HCT116 (cell line): ENCODE data around the gene PLVAP. TPM values are rescaled to one million over a fixed set of nuclear protein-coding genes. Genes with fewer than 3 reads are reported as not detected.

Source experiments
- ATAC-seq: fragments of 200-7000 bp; cut with Tn5 transposase; 2 replicates; pipeline ENCODE4 v1.9.1; 2020; ENCODE audit warnings: mild to moderate bottlenecking, moderate library complexity
- BruUV-seq: library from RNA; stranded (reverse); fragments of 400-500 nt; replicated peaks from 2 replicates; lab custom pipeline; 2021; lab: Mats Ljungman, UMichigan
- CTCF ChIA-PET: fragments of 300-600 bp; sonication (Branson Sonifier 250); formaldehyde crosslinking; loops from one replicate; lab custom pipeline; 2021; ENCODE audit warnings: antibody characterized with exemption; lab: Charles Lee
- POLR2A ChIA-PET: fragments of 300-600, 350-600 bp; sonication (Branson Sonifier 250); formaldehyde crosslinking; loops from one replicate; lab custom pipeline; 2021; ENCODE audit warnings: antibody characterized with exemption; lab: Charles Lee
- RAD21 ChIA-PET, 2 experiments: fragments of 300-600 bp; sonication (Branson Sonifier 250); formaldehyde crosslinking; loops; one replicate each; lab custom pipeline; 2023; ENCODE audit warnings: low total read pairs in 2 of 2; ENCODE audit not compliant: uncharacterized antibody in 2 of 2, unreplicated experiment in 2 of 2, low non-redundant PET in 1 of 2; lab: Charles Lee
- DNase-seq: peaks from one replicate; pipeline ENCODE4 v3.0.0-alpha.2; 2010; ENCODE audit warnings: low read depth, low spot score
- H2AFZ ChIP-seq: fragments of 200-600 bp; shearing (Covaris generic), sonication (generic); 2 replicates; pipeline ENCODE4 v1.6.1; 2017; ENCODE audit warnings: low read depth, mixed run types, mixed read lengths, antibody characterized with exemption, low read length; ENCODE audit not compliant: poor library complexity, severe bottlenecking
- H3K27ac ChIP-seq: 2 replicates; pipeline ENCODE4 v1.5.1; 2012; ENCODE audit warnings: low read depth, low read length
- H3K27me3 ChIP-seq: fragments of 200-600 bp; sonication (generic); 2 replicates; pipeline ENCODE4 v1.6.1; 2016; ENCODE audit warnings: mixed run types, low read length, mixed read lengths; ENCODE audit not compliant: insufficient read depth
- H3K36me3 ChIP-seq, 2 experiments: fragments of 200-500 bp in 1 of 2; fragments of 200-600 bp in 1 of 2; sonication (Bioruptor generic) in 1 of 2; sonication (generic) in 1 of 2; 2 replicates each; pipeline versions ENCODE4 v1.5.1 to v1.6.1; 2014 to 2016; ENCODE audit warnings: low read length in 2 of 2, inconsistent platforms in 1 of 2, mixed read lengths in 1 of 2, mixed run types in 1 of 2; ENCODE audit not compliant: insufficient read depth in 2 of 2, control insufficient read depth in 1 of 2
- H3K4me1 ChIP-seq, 2 experiments: fragments of 200-600 bp in 1 of 2; sonication (generic) in 1 of 2; 2 replicates each; pipeline versions ENCODE4 v1.5.1 to v1.6.1; 2012 to 2017; ENCODE audit warnings: low read length in 2 of 2, inconsistent platforms in 1 of 2, mild to moderate bottlenecking in 1 of 2, mixed read lengths in 1 of 2, mixed run types in 1 of 2, moderate library complexity in 1 of 2; ENCODE audit not compliant: insufficient read depth in 2 of 2, control insufficient read depth in 1 of 2
- H3K4me2 ChIP-seq: fragments of 200-600 bp; sonication (generic); 2 replicates; pipeline ENCODE4 v1.6.1; 2017; ENCODE audit warnings: mixed run types, low read length, mixed read lengths
- H3K4me3 ChIP-seq, 2 experiments: fragments of 200-600 bp in 1 of 2; sonication (generic) in 1 of 2; replicated peaks in 1 of 2; 2 replicates each; pipeline ENCODE4 v1.5.1; 2011 to 2016; ENCODE audit warnings: low read length in 2 of 2, control low read depth in 1 of 2, low read depth in 1 of 2, mild to moderate bottlenecking in 1 of 2, mixed read lengths in 1 of 2, mixed run types in 1 of 2
- H3K79me2 ChIP-seq: fragments of 200-600 bp; sonication (generic); 2 replicates; pipeline ENCODE4 v1.6.1; 2017; ENCODE audit warnings: mild to moderate bottlenecking, mixed run types, low read length, moderate library complexity, mixed read lengths; ENCODE audit not compliant: insufficient read depth
- H3K9ac ChIP-seq: fragments of 200-600 bp; sonication (generic); 2 replicates; pipeline ENCODE4 v1.6.1; 2016; ENCODE audit warnings: low read length, mixed read lengths
- H3K9me2 ChIP-seq: fragments of 200-600 bp; sonication (generic), shearing (Covaris generic); 2 replicates; pipeline ENCODE4 v1.6.1; 2017; ENCODE audit warnings: mixed run types, mild to moderate bottlenecking, moderate library complexity; ENCODE audit not compliant: insufficient read depth
- H3K9me3 ChIP-seq, 2 experiments: fragments of 200-500 bp in 1 of 2; fragments of 200-600 bp in 1 of 2; sonication (Bioruptor generic) in 1 of 2; sonication (generic) in 1 of 2; 2 replicates each; pipeline ENCODE4 v1.6.1; 2014 to 2017; ENCODE audit warnings: low read length in 2 of 2, mixed read lengths in 2 of 2, inconsistent platforms in 1 of 2, low read depth in 1 of 2, mild to moderate bottlenecking in 1 of 2, mixed run types in 1 of 2, moderate library complexity in 1 of 2; ENCODE audit not compliant: control insufficient read depth in 1 of 2, insufficient read depth in 1 of 2
- H4K20me1 ChIP-seq: fragments of 200-600 bp; sonication (generic), shearing (Covaris generic); 2 replicates; pipeline ENCODE4 v1.6.1; 2017; ENCODE audit warnings: mixed run types, mild to moderate bottlenecking, moderate library complexity; ENCODE audit not compliant: insufficient read depth
- CBX3 ChIP-seq: IDR thresholded peaks from 2 replicates; pipeline ENCODE4 v1.6.1; 2012; ENCODE audit warnings: low read depth
- CEBPB ChIP-seq: IDR thresholded peaks from 2 replicates; pipeline ENCODE4 v1.6.1; 2012; ENCODE audit warnings: low read depth
- EGR1 ChIP-seq: IDR thresholded peaks from 2 replicates; pipeline ENCODE4 v1.6.1; 2012; ENCODE audit warnings: low read depth
- ELF1 ChIP-seq: IDR thresholded peaks from 2 replicates; pipeline ENCODE4 v1.6.1; 2012; ENCODE audit warnings: low read depth, borderline replicate concordance
- JUND ChIP-seq: IDR thresholded peaks from 2 replicates; pipeline ENCODE4 v1.6.1; 2012
- MAX ChIP-seq: IDR thresholded peaks from 2 replicates; pipeline ENCODE4 v1.6.1; 2012
- POLR2A ChIP-seq: IDR thresholded peaks from 2 replicates; pipeline ENCODE4 v1.7.0; 2011; ENCODE audit warnings: borderline replicate concordance; ENCODE audit not compliant: insufficient read depth, insufficient read length; ENCODE audit errors: extremely low read depth
- POLR2AphosphoS5 ChIP-seq: IDR thresholded peaks from 2 replicates; pipeline ENCODE4 v1.6.1; 2011; ENCODE audit warnings: mild to moderate bottlenecking, low read depth, low read length, moderate library complexity
- SIN3A ChIP-seq: IDR thresholded peaks from 2 replicates; pipeline ENCODE4 v1.6.1; 2012; ENCODE audit warnings: low read depth
- SP1 ChIP-seq: IDR thresholded peaks from 2 replicates; pipeline ENCODE4 v1.6.1; 2012; ENCODE audit warnings: low read depth
- TCF7L2 ChIP-seq: IDR thresholded peaks from 2 replicates; pipeline ENCODE4 v1.7.0; 2011; ENCODE audit warnings: borderline replicate concordance, inconsistent platforms; ENCODE audit not compliant: insufficient read depth, insufficient read length; ENCODE audit errors: extremely low read depth
- YY1 ChIP-seq: IDR thresholded peaks from 2 replicates; pipeline ENCODE4 v1.6.1; 2011; ENCODE audit warnings: low read length, low read depth, moderate library complexity, mild to moderate bottlenecking; ENCODE audit not compliant: insufficient replicate concordance; ENCODE audit errors: extremely low read depth
- ZBTB33 ChIP-seq: IDR thresholded peaks from 2 replicates; pipeline ENCODE4 v1.6.1; 2011; ENCODE audit warnings: mild to moderate bottlenecking, low read length, moderate library complexity; ENCODE audit not compliant: insufficient replicate concordance; ENCODE audit errors: extremely low read depth
- ZFX ChIP-seq: fragments of 450-650 bp; IDR thresholded peaks from 2 replicates; pipeline ENCODE4 v1.6.1; 2017
- ZNF274 ChIP-seq: fragments of 200-500 bp; sonication (Bioruptor generic); IDR thresholded peaks from 2 replicates; pipeline ENCODE4 v1.6.1; 2014; ENCODE audit warnings: mild to moderate bottlenecking, low read depth, low read length, inconsistent platforms
- intact Hi-C: fragments of 100-400 bp; cut with micrococcal nuclease; formaldehyde crosslinking; loops from 2 replicates; pipeline ENCODE4 v1.10.0; 2022
- total RNA-seq: library from RNA; stranded (reverse); gene quantifications from one replicate; pipeline ENCODE4 v1.2.1, GENCODE V29; 2021; ENCODE audit not compliant: unreplicated experiment

PLVAP gene
- total RNA-seq, 1 experiment from 2014 or later: 0.47 TPM

GRCh38 chr19:17336872-17337674 lies 40.1 kb downstream of the PLVAP start, which contains the start of gene GTPBP3:
GTPBP3 (plus strand) TSS chr19:17337553; CDS start chr19:17337612, 59 bp downstream.
- H3K4me1 ChIP-seq: peaks cover 42 to 71% of the 10 kb centered on the region in 2 experiments
- no peaks in the 10 kb centered on the region for H3K27me3 ChIP-seq
- H3K9me2 ChIP-seq: no peaks in the 10 kb centered on the region
- POLR2A ChIA-PET: interaction anchor here (1.4 to 1.6 kb wide), 2 partner anchors 20 to 28 kb away, joined by 3 to 5 read pairs; partner anchors contain the start of gene DDA1
- no peaks in the 10 kb centered on the region for H4K20me1 ChIP-seq
- intact Hi-C loops: no loop called here
- H3K4me3 ChIP-seq: peak within 1 kb of the TSS; percentile 85 to 99
- peak within 1 kb of the TSS; percentile 93 for H3K27ac ChIP-seq
- DNase-seq (peak; percentile 99), ATAC-seq (peak; percentile 64)
- peak within 1 kb of the TSS; percentile 92 for H2AFZ ChIP-seq
- CTCF ChIA-PET: interaction anchor here (2.2 kb wide), 1 partner anchor 11 kb away, joined by 5 read pairs; no protein-coding TSS in a partner anchor
- H3K9ac ChIP-seq: peak within 1 kb of the TSS; percentile 89
- TF ChIP-seq ELF1: no peak
- TF ChIP-seq CBX3: peak; percentile 62; the same call in 1 of the 2 replicates
- peak; percentile 82 for TF ChIP-seq TCF7L2
- TF ChIP-seq ZFX: peak; percentile 56; the same call in 1 of the 2 replicates
- no peak for TF ChIP-seq JUND
- TF ChIP-seq CEBPB: no peak
- TF ChIP-seq POLR2A: peak; percentile 65
- no peak; the same call in 1 of the 2 replicates for TF ChIP-seq EGR1
- TF ChIP-seq ZBTB33: no peak
- peak; percentile 83 for TF ChIP-seq POLR2AphosphoS5
- no peak for TF ChIP-seq ZNF274
- peak; percentile 97 for TF ChIP-seq SP1
- TF ChIP-seq SIN3A: no peak; the same call in none of the 2 replicates
- TF ChIP-seq YY1: peak; percentile 59
- peak; percentile 94 for TF ChIP-seq MAX
- BruUV-seq: TSS peak; percentile 80
- RAD21 ChIA-PET: no interaction called here
- H3K9me3 ChIP-seq: no peaks in the 10 kb centered on the region
- peak within 1 kb of the TSS; percentile 97 for H3K4me2 ChIP-seq
- peaks cover 21% of the 10 kb centered on the region for H3K79me2 ChIP-seq
- H3K36me3 ChIP-seq: peaks cover 3 to 9% of the 10 kb centered on the region in 2 experiments; a peak in 1 of 4 replicates
